ENCODE results near the gene SLC6A4. TPM values are rescaled to one million over a fixed set of nuclear protein-coding genes. Genes with fewer than 3 reads are reported as not detected.

Gene SLC6A4
- total and polyA plus RNA-seq, 10 of the 15 experiments (the other 5 are each of a cell fraction or from before 2014, with no cell fraction given): 5.3 to 20.6 (median 10.1) TPM

GRCh38 chr17:30209930-30210329 is 25.6 kb downstream of the SLC6A4 start:
- H3K27me3 ChIP-seq (replicated peaks in 1 of 2; ENCODE audit: control insufficient read depth in 2 of 2, insufficient read depth in 2 of 2, low read length in 1 of 2): no peaks in the 10 kb centered on the region
- H3K4me3 ChIP-seq: no peak overlapping the region
- ChIA-PET RAD21 (ENCODE audit: unreplicated experiment) (no interaction called here), POLR2A (no interaction called here), CTCF (interaction anchor here (0.6 kb wide), 1 partner anchor 106 kb away, joined by 3 read pairs; no protein-coding TSS in a partner anchor), SMC1A (ENCODE audit: uncharacterized antibody, unreplicated experiment) (interaction anchor here (1.2 to 1.8 kb wide), 2 partner anchors 15 to 35 kb away, joined by 3 to 6 read pairs; no protein-coding TSS in a partner anchor)
- no peak for ATAC-seq
- H3K9ac ChIP-seq (ENCODE audit: control insufficient read depth, insufficient read depth, low read length): no peak overlapping the region
- no peaks in the 10 kb centered on the region for H4K20me1 ChIP-seq (ENCODE audit: control insufficient read depth, insufficient read depth)
- TF ChIP-seq EZH2 (IDR thresholded peaks at IDR 0.05; ENCODE audit: borderline replicate concordance, control insufficient read depth, low read depth, low read length) (no peak), POLR2AphosphoS2 (IDR thresholded peaks at IDR 0.05; ENCODE audit: low read depth, low read length) (no peak), LARP7 (IDR thresholded peaks at IDR 0.05) (no peak), CHD4 (IDR thresholded peaks at IDR 0.05) (no peak)
- no peak overlapping the region for H3K4me2 ChIP-seq (ENCODE audit: control insufficient read depth, insufficient read depth)
- H2AFZ ChIP-seq (ENCODE audit: control insufficient read depth, low read depth, low read length): no peak overlapping the region
- no peaks in the 10 kb centered on the region for H3K36me3 ChIP-seq (ENCODE audit: control insufficient read depth in 2 of 2, insufficient read depth in 2 of 2, low read length in 1 of 2)
- no TSS peak for BruUV-seq (replicated peaks)
- H3K9me3 ChIP-seq (replicated peaks; ENCODE audit: control insufficient read depth, insufficient read depth, low read length): no peaks in the 10 kb centered on the region
- H3K79me2 ChIP-seq (ENCODE audit: control insufficient read depth, insufficient read depth, low read length): no peaks in the 10 kb centered on the region; the same call in 1 of the 2 replicates
- in situ Hi-C loops (cut with MboI) (no loop called here), intact Hi-C loops (cut with micrococcal nuclease; ENCODE audit: unreplicated experiment) (no loop called here)
- no peak overlapping the region for H3K27ac ChIP-seq (ENCODE audit: control insufficient read depth, insufficient read depth)
- H3K4me1 ChIP-seq (ENCODE audit: control insufficient read depth, insufficient read depth, low read length): peaks cover 39% of the 10 kb centered on the region
- no peak for DNase-seq (ENCODE audit: low read depth, low spot score)
- FAIRE-seq: no peak
- 86% methylated on average over 7 of the region's 7 CpGs for WGBS (ENCODE audit: insufficient coverage, insufficient replicate concordance, low lambda C conversion rate, missing lambda C conversion rate)

- Histone ChIP-seq H3K36me3 (ENCODE audit: control insufficient read depth in 2 of 2, insufficient read depth in 2 of 2, low read length in 1 of 2) (no peaks in the 10 kb centered on the region), H4K20me1 (ENCODE audit: control insufficient read depth, insufficient read depth) (no peaks in the 10 kb centered on the region), H3K27me3 (replicated peaks in 1 of 2; ENCODE audit: control insufficient read depth in 2 of 2, insufficient read depth in 2 of 2, low read length in 1 of 2) (no peaks in the 10 kb centered on the region), H3K9ac (ENCODE audit: control insufficient read depth, insufficient read depth, low read length) (no peak overlapping the region), H3K4me3 (peak overlapping the region; percentile 1; the same call in 1 of the 2 replicates), H2AFZ (ENCODE audit: control insufficient read depth, low read depth, low read length) (peak overlapping the region; percentile 45), H3K4me1 (ENCODE audit: control insufficient read depth, insufficient read depth, low read length) (peaks cover 39% of the 10 kb centered on the region), H3K9me3 (replicated peaks; ENCODE audit: control insufficient read depth, insufficient read depth, low read length) (no peaks in the 10 kb centered on the region), H3K27ac (ENCODE audit: control insufficient read depth, insufficient read depth) (peak overlapping the region; percentile 47; the same call in 1 of the 2 replicates), H3K79me2 (ENCODE audit: control insufficient read depth, insufficient read depth, low read length) (no peaks in the 10 kb centered on the region; the same call in 1 of the 2 replicates), H3K4me2 (ENCODE audit: control insufficient read depth, insufficient read depth) (peak overlapping the region; percentile 80)
- CTCF ChIA-PET: interaction anchor here (0.6 to 1.2 kb wide), 3 partner anchors 104 to 130 kb away, joined by 3 to 5 read pairs (median 3); no protein-coding TSS in a partner anchor
- in situ Hi-C loops (cut with MboI) (no loop called here), intact Hi-C loops (cut with micrococcal nuclease; ENCODE audit: unreplicated experiment) (no loop called here)
- WGBS (ENCODE audit: insufficient coverage, insufficient replicate concordance, low lambda C conversion rate, missing lambda C conversion rate): 2% methylated on average over 3 of the region's 3 CpGs
- peak; percentile 54 for DNase-seq (ENCODE audit: low read depth, low spot score)
- peak; percentile 7 for FAIRE-seq
- SMC1A ChIA-PET (ENCODE audit: uncharacterized antibody, unreplicated experiment): interaction anchor here (1.5 kb wide), 1 partner anchor 82 kb away, joined by 3 read pairs; no protein-coding TSS in a partner anchor
- ATAC-seq: no peak; the same call in 1 of the 3 replicates
- POLR2A ChIA-PET: no interaction called here
- no TSS peak for BruUV-seq (replicated peaks)
- RAD21 ChIA-PET (ENCODE audit: unreplicated experiment): no interaction called here
- no peak for TF ChIP-seq POLR2A (IDR thresholded peaks at IDR 0.05; ENCODE audit: low read depth, low read length)
- peak; percentile 95 for TF ChIP-seq EED (IDR thresholded peaks at IDR 0.05; ENCODE audit: low read depth)
- no peak for TF ChIP-seq FOXK2 (IDR thresholded peaks at IDR 0.05)
- TF ChIP-seq SPI1 (IDR thresholded peaks at IDR 0.05; ENCODE audit: borderline replicate concordance, insufficient read depth, low read depth, low read length): peak; percentile 94
- peak in 1 of 2 experiments; percentile 55; a peak in 1 of 4 replicates for TF ChIP-seq EP300 (IDR thresholded peaks at IDR 0.05; ENCODE audit: borderline replicate concordance in 1 of 2, control insufficient read depth in 1 of 2, low read depth in 2 of 2, low read length in 2 of 2)
- peak; percentile 54; the same call in 1 of the 2 replicates for TF ChIP-seq TBL1XR1 (IDR thresholded peaks at IDR 0.05; ENCODE audit: low read depth, low read length)
- TF ChIP-seq IRF4 (IDR thresholded peaks at IDR 0.05; ENCODE audit: low read depth, low read length): 0 out of 2 replicates have a peak, but pooled peaks have one; percentile 22
- 0 out of 4 replicates have a peak, but pooled peaks of 1 of the 2 experiments have one; percentile 16 for TF ChIP-seq ETV6 (conservative IDR thresholded peaks at IDR 0.05 in 1 of 2, IDR thresholded peaks at IDR 0.05 in 1 of 2; ENCODE audit: borderline replicate concordance in 1 of 2, low read depth in 1 of 2)
- peak; percentile 74 for TF ChIP-seq SKIL (IDR thresholded peaks at IDR 0.05; ENCODE audit: low read depth, poor library complexity, severe bottlenecking)
- peak in 1 of 2 experiments; percentile 48; a peak in 1 of 4 replicates for TF ChIP-seq BHLHE40 (IDR thresholded peaks at IDR 0.05; ENCODE audit: borderline replicate concordance in 1 of 2, low read depth in 2 of 2, low read length in 1 of 2)
- TF ChIP-seq NR2F1 (conservative IDR thresholded peaks at IDR 0.05): peak; percentile 81
- TF ChIP-seq IKZF1 (conservative IDR thresholded peaks at IDR 0.05): peak; percentile 97
Measured at GRCh38 chr17:30208214-30208613, 27.3 kb downstream of the SLC6A4 start.
